ENCODE measurements around the gene GMDS.
"Not testable (repeated sequence)": the region's sequence is repeated elsewhere in the genome, so short reads cannot be mapped to it uniquely, and the experiment has no call there.

Gene GMDS

DNA sequence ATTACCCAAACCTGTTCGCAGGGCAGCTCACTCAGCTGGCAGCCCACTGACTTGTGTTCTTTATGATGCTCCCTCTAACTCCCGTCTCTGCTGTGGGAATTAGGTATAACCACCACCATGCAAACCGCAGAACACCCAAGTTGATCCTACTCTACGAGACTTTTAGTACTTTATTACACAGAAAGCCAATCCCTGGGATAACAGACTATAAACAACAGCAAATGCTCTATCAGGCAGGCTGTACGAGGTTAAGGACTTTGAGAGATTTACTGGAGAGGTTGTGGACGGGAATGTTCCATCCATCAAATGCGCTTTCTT lies 394.6 kb downstream of the GMDS start:
- no peak for DNase-seq

DNA sequence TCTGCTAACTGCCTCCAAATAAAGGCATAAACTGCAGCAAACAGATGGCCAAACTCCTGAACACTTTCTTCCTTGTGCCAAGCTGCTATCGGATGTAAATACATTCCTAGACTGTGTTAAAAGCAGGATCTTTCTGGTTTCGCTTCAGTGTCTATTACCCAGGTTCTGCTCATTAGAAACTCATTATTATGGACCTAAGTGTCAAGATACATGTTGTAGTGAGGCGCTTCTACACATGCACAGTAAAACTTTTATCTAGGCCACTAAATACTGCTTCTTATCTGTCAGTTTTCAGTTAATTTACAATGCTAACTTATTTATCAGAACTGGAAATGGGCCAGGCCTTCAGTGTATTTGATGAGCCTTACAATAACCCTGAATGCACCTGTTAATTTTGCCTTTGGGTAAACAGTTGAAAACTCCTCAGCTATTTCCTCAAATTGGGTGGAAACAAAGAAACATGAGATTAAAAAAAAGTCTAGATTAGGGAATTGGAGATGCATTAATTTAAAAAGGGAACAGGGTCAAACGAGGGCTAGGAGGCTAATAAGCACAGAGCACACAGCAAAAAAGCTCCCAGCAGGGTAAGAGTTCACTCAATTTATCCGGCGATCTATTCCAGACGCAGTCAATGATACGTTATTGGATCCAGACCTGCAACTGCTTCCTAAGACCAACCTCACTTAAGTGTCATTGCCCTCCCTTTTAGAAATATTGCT lies 395.1 kb downstream of the GMDS start:
- DNase-seq: no peak

DNA sequence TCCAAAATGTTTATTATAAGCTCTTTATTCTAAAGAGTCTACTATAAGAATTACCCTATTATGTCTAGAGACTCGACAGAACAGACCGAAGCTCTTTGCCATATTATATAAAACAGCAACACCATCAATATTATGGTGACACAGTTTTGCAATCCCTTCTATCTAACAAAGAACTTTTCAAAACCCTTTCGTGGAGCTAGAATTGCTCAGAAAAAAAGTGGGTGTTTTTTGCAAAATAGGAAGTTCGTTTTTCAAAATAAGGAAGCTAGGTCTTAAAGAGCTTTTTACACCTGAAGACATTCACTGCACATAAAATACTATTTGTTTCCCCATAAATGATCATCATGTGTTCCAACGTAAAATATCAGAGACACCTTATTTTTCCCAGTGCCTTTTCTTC lies 395.7 kb downstream of the GMDS start:
- no peak for DNase-seq

DNA sequence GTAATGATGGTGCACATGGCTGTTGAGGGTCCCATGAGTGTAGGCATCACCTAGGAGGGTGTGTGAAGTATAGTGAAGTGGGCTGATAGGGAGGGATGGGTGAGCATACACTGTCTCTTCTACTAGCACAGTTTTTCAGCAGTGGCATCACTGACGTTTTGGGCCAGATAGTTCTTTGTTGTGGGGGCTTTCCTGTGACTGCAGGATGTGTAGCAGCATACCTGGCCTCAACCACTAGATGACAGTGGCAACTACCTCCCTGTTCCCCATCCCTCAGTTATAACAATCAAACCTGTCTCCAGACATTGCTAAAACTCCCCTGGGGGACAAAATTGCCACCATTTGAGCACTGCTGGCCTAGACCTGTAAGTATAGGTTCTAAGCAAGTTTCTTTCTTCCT lies 396.7 kb downstream of the GMDS start:
- DNase-seq: no peak

DNA sequence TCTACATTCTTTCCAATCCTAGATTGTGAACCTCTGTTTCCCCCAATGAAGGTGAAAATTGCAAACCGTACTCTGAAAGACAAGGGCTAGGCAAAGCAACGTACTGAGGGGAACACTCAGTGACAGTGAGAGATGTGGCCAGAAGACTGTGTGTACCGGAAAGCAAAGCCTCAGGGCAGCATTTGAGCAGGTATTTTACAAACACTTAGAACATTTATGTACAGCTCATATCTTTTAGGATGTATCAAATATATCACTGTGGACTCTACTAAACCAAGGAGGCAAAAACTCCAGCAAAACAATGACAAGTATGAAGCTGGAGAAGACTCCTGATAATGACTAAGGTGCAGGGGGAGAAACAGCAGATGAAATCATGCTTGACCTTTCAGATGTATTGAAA lies 398.8 kb downstream of the GMDS start:
- no peak for DNase-seq

DNA sequence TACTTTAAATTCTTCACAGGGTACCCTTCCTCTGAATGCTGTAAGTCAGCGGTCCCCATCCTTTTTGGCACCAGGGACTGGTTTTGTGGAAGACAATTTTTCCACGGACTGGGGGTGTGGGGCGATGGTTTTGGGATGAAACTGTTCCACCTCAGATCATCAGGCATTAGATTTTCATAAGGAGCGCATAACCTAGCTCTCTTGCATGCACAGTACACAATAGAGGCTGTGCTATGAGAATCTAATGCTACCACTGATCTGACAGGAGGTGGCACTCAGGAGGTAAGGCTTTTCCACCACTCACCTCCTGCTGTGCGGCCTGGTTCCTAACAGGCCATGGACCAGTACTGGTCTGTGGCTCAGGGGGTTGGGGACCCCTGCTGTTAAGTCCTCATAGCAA lies 399.9 kb downstream of the GMDS start:
- DNase-seq: not testable (repeated sequence)

DNA sequence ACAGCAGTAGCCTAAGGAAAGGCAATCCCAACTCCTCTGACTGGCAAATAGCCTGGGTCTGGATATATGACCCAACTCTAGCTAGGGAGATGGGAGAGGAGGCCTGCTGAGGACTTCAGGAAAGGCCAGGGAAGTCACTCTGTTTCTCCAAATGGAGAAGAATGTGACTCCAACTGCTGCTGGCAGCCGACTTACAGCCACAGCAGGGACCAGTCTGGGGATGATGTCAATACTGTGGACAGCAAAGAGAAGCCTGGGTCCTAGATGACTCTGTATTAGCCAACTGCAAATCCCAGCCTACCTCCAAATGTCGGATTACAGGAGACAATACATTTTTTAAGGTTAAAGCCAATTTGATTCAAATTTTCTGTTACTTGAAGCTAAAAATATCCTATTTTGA lies 403.1 kb downstream of the GMDS start:
- no peak for DNase-seq

DNA sequence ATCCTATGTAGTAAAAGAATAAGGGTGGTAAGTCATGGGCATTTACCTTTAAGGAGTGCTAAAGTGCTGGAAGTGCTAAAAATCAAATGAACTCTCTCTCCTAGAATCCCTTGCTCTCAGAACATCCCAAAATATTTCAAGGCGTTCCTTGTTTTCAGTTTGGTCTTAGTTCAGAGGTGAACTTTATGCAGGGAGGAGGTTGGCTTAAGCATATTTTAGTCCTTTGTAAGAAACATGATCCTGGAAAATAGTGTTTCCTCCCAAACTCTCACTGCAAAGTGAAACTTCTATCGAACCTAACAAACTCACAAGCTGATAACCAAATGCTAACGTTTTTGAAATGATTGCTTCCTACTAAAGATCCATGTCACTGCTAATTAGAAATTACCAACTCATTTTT lies 404.3 kb downstream of the GMDS start:
- no peak for DNase-seq

DNA sequence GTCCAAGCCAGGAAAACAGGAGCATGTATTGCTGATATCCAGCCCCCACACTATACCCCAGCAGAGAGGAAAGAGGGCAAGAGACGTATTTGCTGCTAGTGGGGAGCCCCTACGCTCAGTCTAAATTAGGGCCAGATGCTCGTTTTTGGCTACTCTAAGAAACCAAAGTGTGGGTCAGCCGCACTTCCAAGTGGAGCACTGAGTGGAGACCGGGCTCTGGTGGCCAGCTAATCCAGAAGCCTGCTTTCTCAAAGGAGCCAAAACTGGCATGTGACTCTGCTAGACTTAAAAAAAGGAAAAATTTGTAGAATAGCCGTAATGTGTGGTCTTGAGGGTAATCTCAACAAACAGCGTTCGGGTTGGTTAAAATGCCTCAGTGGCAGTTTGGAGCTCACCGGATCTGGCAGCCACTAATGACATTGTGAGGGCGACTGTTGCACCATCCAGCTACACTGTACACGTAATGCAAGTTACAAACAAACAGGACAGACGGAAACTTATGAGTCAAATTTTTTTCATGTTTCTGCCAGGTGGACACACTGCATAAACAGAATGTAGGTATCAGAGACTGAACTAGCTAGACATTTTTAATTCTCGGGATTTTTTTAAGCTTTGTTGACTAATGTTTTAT lies 404.8 kb downstream of the GMDS start:
- DNase-seq: no peak

DNA sequence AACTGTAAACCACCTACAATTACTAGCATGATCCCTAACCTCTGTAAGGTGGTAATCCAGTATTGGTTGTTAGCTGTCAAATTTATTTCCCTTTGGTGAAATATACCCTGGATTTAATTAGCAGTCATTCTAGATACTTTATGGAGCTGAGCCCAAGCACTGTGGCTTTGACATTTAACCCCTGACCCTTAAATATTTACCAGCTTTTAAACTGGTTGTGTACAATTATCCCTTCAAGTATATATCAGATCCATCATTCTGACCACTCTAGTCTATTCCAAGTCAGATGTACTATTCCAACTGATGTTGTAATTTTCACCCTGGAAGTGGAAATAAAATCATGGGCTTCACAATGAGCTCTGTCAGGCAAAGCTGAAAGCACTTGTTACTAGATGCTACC lies 406.0 kb downstream of the GMDS start:
- DNase-seq: no peak

DNA sequence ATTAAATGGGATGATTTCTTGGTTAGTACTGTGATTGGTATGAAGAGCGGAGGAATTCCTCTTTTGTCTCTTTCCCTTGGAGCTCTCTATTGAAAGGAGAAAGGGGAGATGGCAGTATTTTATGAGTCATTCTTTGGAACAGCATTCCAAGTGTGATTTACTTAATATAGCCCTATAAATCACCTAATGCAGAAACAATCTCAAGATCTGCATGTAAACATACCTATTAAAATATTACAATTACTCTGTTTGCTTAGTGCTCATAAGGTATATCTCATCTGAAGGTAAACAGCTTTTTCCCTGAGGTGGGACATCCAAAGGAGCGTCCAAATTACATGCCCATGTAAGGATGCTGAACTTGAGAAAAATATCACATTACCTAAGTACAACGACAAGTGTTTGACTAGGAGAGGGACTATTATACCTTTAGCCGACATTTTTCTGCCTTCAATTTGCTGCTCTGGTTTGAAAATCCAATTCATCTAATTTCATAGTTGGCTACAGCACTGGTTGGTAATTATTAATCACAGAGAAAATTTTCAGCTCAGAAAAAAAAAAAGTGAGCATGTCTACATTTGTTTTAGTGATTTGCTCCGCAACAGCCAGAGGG lies 406.7 kb downstream of the GMDS start:
- DNase-seq: no peak

DNA sequence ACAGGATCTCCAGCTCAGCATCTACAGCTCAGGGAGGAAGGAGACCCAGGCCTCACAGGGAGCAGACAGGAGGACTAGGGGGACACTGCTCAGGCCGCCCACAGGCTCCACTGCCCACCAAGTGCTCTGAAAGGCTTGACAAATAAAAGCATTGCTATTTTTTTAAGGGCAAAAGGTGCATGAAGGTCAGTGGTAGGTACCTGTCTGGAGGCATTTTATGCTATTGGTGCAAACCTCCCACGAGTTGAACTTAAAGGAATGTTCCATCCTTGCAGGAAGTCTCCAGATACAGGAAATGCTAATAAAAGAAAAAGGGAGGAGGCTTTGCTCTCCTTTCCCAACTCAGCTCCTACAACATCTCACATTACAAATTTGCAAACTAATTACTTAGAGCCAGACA lies 407.6 kb downstream of the GMDS start:
- DNase-seq: no peak

DNA sequence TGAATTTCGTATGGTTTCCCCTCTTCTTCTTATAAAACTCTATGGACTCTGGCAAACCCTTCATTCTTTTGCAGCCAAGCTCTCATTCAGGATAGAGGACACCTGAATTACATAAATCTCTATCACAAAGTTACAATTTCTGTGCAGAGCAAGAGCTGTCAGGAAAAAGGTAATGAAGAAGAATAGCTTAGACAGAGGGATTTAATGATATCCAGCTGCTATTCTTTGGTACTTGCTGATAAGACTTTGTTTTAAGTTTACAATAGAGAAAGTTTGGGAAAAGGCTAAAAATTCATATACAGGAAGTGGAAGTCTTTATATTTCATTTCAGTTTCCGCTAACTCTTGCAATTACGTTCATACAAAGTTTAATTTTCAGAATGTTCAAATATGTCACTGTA lies 408.7 kb downstream of the GMDS start:
- no peak for DNase-seq

DNA sequence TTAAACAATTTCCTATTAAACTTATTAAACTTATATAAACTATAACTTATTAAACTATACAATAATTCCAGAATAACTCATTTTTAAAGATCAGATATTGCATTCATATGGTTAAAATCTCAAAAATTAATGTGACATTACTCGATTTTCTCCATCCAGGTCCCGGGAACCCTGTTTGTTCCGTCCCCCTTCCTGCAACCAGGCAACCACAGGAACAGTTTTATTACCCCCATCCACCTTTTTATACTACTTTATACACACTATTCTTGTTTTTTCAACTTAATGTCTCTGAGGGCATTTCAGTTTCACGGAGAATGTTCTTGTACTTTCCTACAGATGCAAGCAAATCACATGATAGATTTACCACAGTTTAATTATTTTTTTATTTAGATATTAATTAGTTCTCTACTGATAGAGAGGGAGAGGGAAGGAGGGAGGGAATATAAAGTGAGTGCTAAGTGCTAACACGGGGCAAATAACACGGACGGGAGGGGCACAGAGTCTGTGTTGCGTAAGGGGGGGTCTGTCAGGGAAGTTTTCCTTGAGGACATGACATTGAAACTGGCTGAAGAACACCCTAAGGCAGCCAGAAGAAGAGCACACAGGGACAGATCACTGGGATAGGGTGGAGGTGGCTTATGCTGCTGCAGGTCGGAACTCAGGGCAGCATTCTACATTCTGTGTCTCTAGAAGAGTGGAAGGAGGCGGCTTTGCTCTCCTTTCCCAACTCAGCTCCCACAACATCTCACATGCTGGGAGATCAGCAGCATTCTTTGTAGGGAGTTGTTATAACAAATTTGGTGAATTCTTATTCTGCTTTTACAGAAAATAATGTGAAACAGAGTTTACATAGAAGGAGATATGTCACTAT lies 410.5 kb downstream of the GMDS start:
- DNase-seq: no peak

DNA sequence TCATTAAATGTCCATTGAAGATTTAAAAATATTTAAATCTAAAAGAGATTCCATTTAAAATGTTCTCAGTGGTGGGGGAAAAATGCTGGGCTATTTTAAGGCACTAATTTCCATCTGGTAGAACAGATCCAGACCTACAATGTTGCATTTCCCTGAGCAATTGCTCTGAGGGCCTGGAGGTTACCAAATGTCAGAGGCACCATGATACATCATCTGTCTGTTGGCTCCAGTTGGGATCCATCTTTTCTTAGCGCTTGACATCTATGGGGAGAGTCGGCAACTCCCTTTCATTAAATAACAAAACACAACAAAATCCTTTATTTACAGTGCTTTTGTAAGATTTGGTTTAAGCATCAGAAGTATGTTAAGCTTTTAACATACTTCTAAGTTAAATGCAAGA lies 411.2 kb downstream of the GMDS start:
- no peak for DNase-seq

DNA sequence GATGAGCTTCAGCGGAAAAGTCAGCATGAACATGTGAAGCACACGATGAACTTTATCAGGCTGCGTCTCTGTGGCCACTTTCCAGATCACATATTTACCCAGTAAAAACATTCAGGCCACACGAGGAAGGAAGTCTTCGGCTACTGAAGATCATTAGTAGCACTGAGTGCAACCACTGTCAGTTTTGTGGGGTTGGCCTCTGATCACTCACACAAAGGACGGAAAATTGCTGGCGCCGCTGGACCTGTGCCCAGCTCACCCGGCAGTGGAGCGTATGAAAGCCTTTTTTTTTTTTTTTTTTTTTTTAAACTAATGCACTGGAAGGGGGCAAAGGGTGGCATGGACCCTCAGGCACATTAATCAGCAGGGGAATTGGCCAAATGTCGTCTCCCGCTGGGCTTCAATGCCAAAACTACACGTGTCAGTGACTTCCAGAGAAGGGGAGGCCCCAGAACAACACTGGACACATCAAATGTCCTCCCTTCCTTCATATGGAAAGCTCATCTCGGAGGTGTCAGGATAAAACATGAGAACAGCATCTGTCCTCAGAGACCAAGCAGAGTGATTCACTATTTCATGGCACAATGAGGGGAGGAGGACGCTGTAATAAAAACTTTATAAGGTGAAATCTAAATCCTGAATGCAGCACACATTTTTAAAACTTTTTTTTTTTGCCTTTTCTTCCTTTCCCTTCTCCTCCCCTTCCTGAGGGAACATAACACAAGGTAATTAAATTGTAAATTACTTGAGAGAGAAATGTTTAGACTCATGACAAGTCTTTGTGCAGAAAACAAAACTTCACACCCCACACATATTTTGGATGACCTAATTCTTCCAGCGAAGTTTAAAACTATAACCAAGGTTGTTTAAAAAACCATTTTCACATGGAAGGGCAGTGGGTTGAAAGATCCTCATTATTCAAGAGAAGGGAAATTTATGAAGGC lies 412.3 kb downstream of the GMDS start:
- DNase-seq: no peak

DNA sequence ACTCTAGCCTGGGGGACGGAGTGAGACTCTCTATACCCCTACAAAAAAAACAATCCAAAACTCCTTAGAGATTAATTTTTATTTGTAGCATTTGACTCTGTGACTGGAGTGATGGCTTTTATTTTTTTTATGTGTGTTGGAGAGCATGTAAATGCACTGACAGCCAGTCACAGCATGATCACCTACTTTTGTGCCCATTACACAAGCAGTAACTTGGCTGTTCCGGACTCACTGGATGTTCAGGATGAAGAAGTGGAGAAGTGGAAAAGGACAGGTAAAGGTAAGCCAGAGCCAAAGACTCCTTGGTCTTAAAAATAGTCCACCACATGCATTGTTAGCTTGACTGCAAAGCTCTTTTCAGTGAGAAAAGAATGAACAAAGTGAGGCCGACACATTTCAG lies 413.0 kb downstream of the GMDS start:
- no peak for DNase-seq

DNA sequence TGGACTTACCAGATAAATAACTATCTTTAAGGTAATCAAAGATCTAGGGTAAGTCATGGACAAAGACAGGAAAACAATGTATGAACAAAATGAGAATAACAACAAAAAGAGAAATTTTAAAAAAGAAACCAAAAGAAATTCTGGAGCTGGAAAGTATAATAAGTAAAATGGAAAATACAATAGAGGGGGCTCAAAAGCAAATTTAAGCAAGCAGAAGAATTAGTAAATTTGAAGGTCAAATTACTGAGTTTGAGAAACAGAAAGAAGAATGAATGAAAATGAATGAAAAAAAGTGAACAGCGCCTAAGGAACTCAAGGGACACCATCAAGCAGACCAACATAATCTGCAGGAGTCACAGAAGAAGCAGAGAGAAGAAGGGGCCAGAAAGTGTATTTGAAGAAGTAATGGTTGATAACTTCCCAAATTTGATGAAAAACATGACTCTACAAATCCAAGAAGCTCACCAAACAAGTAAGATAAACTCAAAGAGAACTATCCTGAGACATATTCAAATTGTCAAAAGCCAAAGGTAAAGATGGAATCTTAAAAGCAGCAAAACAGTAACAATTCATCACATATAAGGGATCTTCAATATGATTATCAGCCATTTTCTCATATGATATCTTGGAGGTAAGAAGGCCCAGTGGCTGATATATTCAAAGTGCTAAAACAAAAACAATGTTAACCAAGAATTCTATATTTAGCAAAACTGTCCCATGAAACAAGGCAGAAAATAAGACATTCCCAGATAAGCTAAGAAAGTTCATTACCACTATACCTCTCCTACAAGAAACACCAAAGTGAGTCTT lies 417.2 kb downstream of the GMDS start:
- DNase-seq: no peak

DNA sequence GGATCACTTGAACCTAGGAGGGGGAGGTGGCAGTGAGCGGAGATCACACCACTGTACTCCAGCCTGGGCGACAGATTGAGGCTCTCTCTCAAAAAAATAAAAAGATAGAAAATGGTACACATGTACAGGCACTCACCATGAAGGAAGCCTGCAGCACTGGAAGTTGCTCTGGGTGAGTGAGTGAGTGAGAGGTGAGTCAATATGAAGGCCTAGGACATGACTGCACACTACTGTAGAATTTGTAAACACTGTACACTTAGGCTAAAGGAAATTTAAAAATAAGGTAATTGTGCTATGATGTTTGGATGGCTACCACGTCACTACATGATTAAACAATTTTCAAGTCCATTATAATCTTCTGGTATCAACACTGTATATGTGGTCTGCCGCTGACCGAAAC lies 419.5 kb downstream of the GMDS start:
- no peak for DNase-seq

DNA sequence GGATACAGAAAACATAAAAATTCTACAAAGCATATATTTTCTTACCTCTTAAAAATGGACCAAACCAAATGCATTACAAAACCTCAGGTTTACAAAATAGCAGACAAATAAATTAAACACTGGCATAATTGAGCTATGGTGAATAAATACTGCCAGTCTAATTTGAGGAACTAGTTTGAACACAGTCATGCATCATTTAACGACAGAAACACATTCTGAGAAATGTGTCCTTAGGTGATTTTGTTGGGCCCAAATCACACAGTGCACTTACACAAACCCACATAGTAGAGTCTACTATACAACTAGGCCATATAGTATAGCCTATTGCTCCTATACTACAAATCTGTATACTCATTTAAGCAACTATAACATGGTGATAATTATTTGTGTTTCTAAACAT lies 420.1 kb downstream of the GMDS start:
- DNase-seq: no peak

DNA sequence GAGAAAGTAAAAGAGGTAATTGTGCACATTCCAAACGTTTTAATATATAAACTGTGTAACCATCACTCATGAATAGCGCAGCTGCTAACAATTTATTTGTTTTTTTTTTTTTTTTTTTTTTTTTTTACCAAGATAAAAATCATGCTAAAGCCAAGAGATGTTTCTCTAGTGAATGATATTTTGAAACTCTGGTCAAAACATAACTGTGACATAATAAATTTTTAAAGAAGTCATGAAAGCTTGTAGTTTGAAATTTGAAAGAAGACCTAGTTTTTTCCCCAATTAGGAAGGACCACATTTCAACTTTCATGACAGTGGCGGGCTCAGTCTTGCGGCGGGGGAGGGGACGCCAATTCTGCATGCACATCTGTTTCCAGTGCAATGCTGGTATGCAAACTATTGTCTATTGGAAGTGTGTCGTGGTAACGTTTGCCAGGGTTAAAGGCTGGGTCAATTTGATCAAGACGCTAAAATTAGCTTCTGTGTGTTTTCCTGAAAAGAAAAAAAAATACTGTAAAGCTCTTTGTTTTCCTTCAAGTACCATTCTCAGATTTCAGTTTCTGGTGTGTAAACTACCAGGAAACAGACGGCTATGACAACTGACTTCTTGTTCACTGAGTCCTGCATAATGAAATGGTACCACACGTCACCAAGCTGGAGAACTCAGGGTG lies 423.8 kb downstream of the GMDS start:
- no peak for DNase-seq

Data from activated CD8-positive, alpha-beta memory T cell treated with anti-CD3 and anti-CD28 coated beads for 24 hours (primary cell).